HEK293T (cell line): ENCODE measurements around the gene SEC31A.

Experiments used
- BHLHE40 ChIP-seq: fragments of 450-650 bp; IDR thresholded peaks from 2 replicates; pipeline ENCODE4 v1.6.1; 2016; ENCODE audit warnings: mild to moderate bottlenecking, moderate library complexity, borderline replicate concordance
- CTBP1 ChIP-seq: fragments of 450-650 bp; IDR thresholded peaks from 2 replicates; pipeline ENCODE4 v1.6.1; 2016; ENCODE audit warnings: borderline replicate concordance
- ELF4 ChIP-seq: fragments of 450-650 bp; IDR thresholded peaks from 2 replicates; pipeline ENCODE4 v1.6.1; 2017; ENCODE audit warnings: antibody characterized with exemption
- FOXA1 ChIP-seq: fragments of 450-650 bp; IDR thresholded peaks from 2 replicates; pipeline ENCODE4 v1.6.1; 2016; ENCODE audit warnings: mild to moderate bottlenecking
- FOXK2 ChIP-seq: fragments of 450-650 bp; IDR thresholded peaks from 2 replicates; pipeline ENCODE4 v1.6.1; 2016; ENCODE audit warnings: mild to moderate bottlenecking
- FOXM1 ChIP-seq: fragments of 450-650 bp; IDR thresholded peaks from 2 replicates; pipeline ENCODE4 v1.6.1; 2017; ENCODE audit warnings: mild to moderate bottlenecking, borderline replicate concordance
- HDGF ChIP-seq: fragments of 450-650 bp; IDR thresholded peaks from 2 replicates; pipeline ENCODE4 v1.6.1; 2017; ENCODE audit warnings: antibody characterized with exemption, borderline replicate concordance
- LEF1 ChIP-seq: fragments of 450-650 bp; IDR thresholded peaks from 2 replicates; pipeline ENCODE4 v1.6.1; 2017; ENCODE audit warnings: mild to moderate bottlenecking, borderline replicate concordance
- SP1 ChIP-seq: fragments of 450-650 bp; IDR thresholded peaks from 2 replicates; pipeline ENCODE4 v1.6.1; 2017
- SUZ12 ChIP-seq: fragments of 450-650 bp; IDR thresholded peaks from 2 replicates; pipeline ENCODE4 v1.6.1; 2016; ENCODE audit warnings: mild to moderate bottlenecking
- TARDBP ChIP-seq: fragments of 450-650 bp; IDR thresholded peaks from 2 replicates; pipeline ENCODE4 v1.6.1; 2016
- ZNF384 ChIP-seq: fragments of 450-650 bp; IDR thresholded peaks from 2 replicates; pipeline ENCODE4 v1.6.1; 2016

- TF ChIP-seq FOXM1 (no peak), ZNF384 (no peak), SUZ12 (no peak), HDGF (no peak), SP1 (no peak), CTBP1 (no peak), LEF1 (no peak), ELF4 (no peak), FOXA1 (no peak), BHLHE40 (no peak), FOXK2 (no peak), TARDBP (no peak)
Measured at GRCh38 chr4:82893942-82894341, 3.0 kb upstream of the SEC31A start.
